GM12878 (cell line): ENCODE measurements around the gene ITPR2.

Experiments
- BMI1 ChIP-seq: fragments of 450-650 bp; IDR thresholded peaks from 2 replicates; pipeline ENCODE4 v1.6.1; 2016; ENCODE audit warnings: mild to moderate bottlenecking, moderate library complexity, borderline replicate concordance
- CHD1 ChIP-seq: IDR thresholded peaks from 2 replicates; pipeline ENCODE4 v1.6.1; 2012; ENCODE audit warnings: low read depth, low read length, improper control_type of control experiment
- CHD2 ChIP-seq: IDR thresholded peaks from 2 replicates; pipeline ENCODE4 v1.6.1; 2011; ENCODE audit warnings: low read depth, low read length, improper control_type of control experiment, borderline replicate concordance
- CTCF ChIP-seq, 3 experiments: IDR thresholded peaks in 2 of 3; conservative IDR thresholded peaks in 1 of 3; 2 replicates each; pipeline ENCODE4 v1.5.1; 2011; ENCODE audit warnings: low read depth in 3 of 3, low read length in 3 of 3, mild to moderate bottlenecking in 3 of 3, control low read depth in 2 of 3, moderate library complexity in 2 of 3, inconsistent platforms in 1 of 3, mixed read lengths in 1 of 3; ENCODE audit not compliant: control insufficient read depth in 2 of 3, insufficient read depth in 1 of 3; ENCODE audit errors: extremely low read depth in 1 of 3
- EP300 ChIP-seq, 2 experiments: fragments of 150-350 bp in 1 of 2; IDR thresholded peaks; 2 replicates each; pipeline ENCODE4 v1.6.1; 2011 to 2012; ENCODE audit warnings: low read depth in 2 of 2, low read length in 2 of 2, borderline replicate concordance in 1 of 2, improper control_type of control experiment in 1 of 2, inconsistent platforms in 1 of 2; ENCODE audit not compliant: control insufficient read depth in 1 of 2
- KAT2A ChIP-seq: conservative IDR thresholded peaks from 2 replicates; pipeline ENCODE4 v1.6.1; 2011; ENCODE audit warnings: low read depth, low read length; ENCODE audit not compliant: control insufficient read depth
- POLR2A ChIP-seq: IDR thresholded peaks from 2 replicates; pipeline ENCODE4 v1.6.1; 2011; ENCODE audit warnings: low read depth, mild to moderate bottlenecking, low read length
- POLR2AphosphoS5 ChIP-seq: IDR thresholded peaks from 2 replicates; pipeline ENCODE4 v1.6.1; 2011; ENCODE audit warnings: mild to moderate bottlenecking, low read length, inconsistent platforms
- RCOR1 ChIP-seq: conservative IDR thresholded peaks from 2 replicates; pipeline ENCODE4 v1.6.1; 2012; ENCODE audit warnings: low read depth, low read length, improper control_type of control experiment
- REST ChIP-seq: IDR thresholded peaks from 2 replicates; pipeline ENCODE4 v1.6.1; 2012; ENCODE audit warnings: mild to moderate bottlenecking, low read depth, low read length
- TAF1 ChIP-seq: IDR thresholded peaks from 2 replicates; pipeline ENCODE4 v1.6.1; 2011; ENCODE audit warnings: mild to moderate bottlenecking, low read depth, low read length, borderline replicate concordance
- ZBED1 ChIP-seq: IDR thresholded peaks from 2 replicates; pipeline ENCODE4 v1.6.1; 2016; ENCODE audit warnings: borderline replicate concordance

- TF ChIP-seq CTCF (IDR thresholded peaks at IDR 0.05 in 2 of 3, conservative IDR thresholded peaks at IDR 0.05 in 1 of 3; ENCODE audit: control insufficient read depth in 2 of 3, extremely low read depth in 1 of 3, insufficient read depth in 1 of 3, low read depth in 3 of 3, low read length in 3 of 3) (no peak), KAT2A (no peak), ZBED1 (no peak), CHD1 (no peak), REST (no peak), TAF1 (no peak), CHD2 (no peak), POLR2A (no peak), BMI1 (no peak), POLR2AphosphoS5 (no peak), EP300 (IDR thresholded peaks at IDR 0.05; ENCODE audit: borderline replicate concordance in 1 of 2, control insufficient read depth in 1 of 2, low read depth in 2 of 2, low read length in 2 of 2) (no peak), RCOR1 (no peak)
Measured at GRCh38 chr12:26608706-26609105, 224.3 kb downstream of the ITPR2 start.
